DMS153 (cell line): ENCODE measurements around the gene SCG3.

ENCODE experiments used
- DNase-seq: peaks from one replicate; lab custom pipeline; 2025; lab: John Stamatoyannopoulos, UW

SCG3 gene

GRCh38 chr15:51758645-51759044, 77.3 kb downstream of the SCG3 start:
- no peak for DNase-seq

- no peak for DNase-seq
These were observed 78.3 kb downstream of the SCG3 start for GRCh38 chr15:51759557-51760070.

GRCh38 chr15:51760805-51761204, 79.5 kb downstream of the SCG3 start:
- DNase-seq = no peak

- no peak for DNase-seq
These were observed 84.4 kb downstream of the SCG3 start for GRCh38 chr15:51765751-51766150.

GRCh38 chr15:51766341-51766740, 85.0 kb downstream of the SCG3 start:
- no peak for DNase-seq

- DNase-seq = no peak
These were observed 86.7 kb downstream of the SCG3 start for GRCh38 chr15:51768018-51768417.
